Activated CD4-positive, alpha-beta T cell treated with anti-CD3 and anti-CD28 coated beads, Interleukin-2, amount 50 U/mL, for 48 hours (primary cell): Measurements from ENCODE around the gene TGFB2.
"Not testable (repeated sequence)": the region's sequence is repeated elsewhere in the genome, so short reads cannot be mapped to it uniquely, and the experiment has no call there.

Experiments used
- DNase-seq, 2 experiments: peaks; one replicate each; pipeline ENCODE4 v3.0.0-alpha.2; 2020

TGFB2 gene

GRCh38 chr1:218344814-218345672 lies at the start of gene TGFB2:
Gene TGFB2, plus strand, starts transcription at chr1:218345336. Its CDS starts 1,366 bp downstream, at chr1:218346702.
- peak in 1 of 2 experiments; percentile 12 for DNase-seq

GRCh38 chr1:218296162-218296561 lies 49.0 kb upstream of the TGFB2 start:
- no peak for DNase-seq

- no peak for DNase-seq
These were observed 47.7 kb upstream of the TGFB2 start for GRCh38 chr1:218297461-218297860.

GRCh38 chr1:218297867-218298266 lies 47.3 kb upstream of the TGFB2 start:
- DNase-seq, result no peak

GRCh38 chr1:218298398-218298797 lies 46.7 kb upstream of the TGFB2 start:
- no peak for DNase-seq

- DNase-seq, result no peak
These were observed 45.7 kb upstream of the TGFB2 start for GRCh38 chr1:218299416-218299815.

- no peak for DNase-seq
These were observed 43.9 kb upstream of the TGFB2 start for GRCh38 chr1:218301217-218301616.

- DNase-seq, result no peak
These were observed 43.0 kb upstream of the TGFB2 start for GRCh38 chr1:218302155-218302554.

GRCh38 chr1:218303176-218303879 lies 41.8 kb upstream of the TGFB2 start:
- no peak for DNase-seq

- no peak for DNase-seq
These were observed 40.7 kb upstream of the TGFB2 start for GRCh38 chr1:218304281-218305039.

GRCh38 chr1:218305472-218306064 lies 39.6 kb upstream of the TGFB2 start:
- no peak for DNase-seq

- no peak for DNase-seq
These were observed 32.6 kb upstream of the TGFB2 start for GRCh38 chr1:218312509-218312908.

GRCh38 chr1:218314316-218314715 lies 30.8 kb upstream of the TGFB2 start:
- DNase-seq, result no peak

- no peak for DNase-seq
These were observed 29.5 kb upstream of the TGFB2 start for GRCh38 chr1:218315638-218316037.

- DNase-seq, result no peak
These were observed 28.1 kb upstream of the TGFB2 start for GRCh38 chr1:218317061-218317460.

- not testable (repeated sequence) for DNase-seq
These were observed 25.0 kb upstream of the TGFB2 start for GRCh38 chr1:218320182-218320581.

- no peak for DNase-seq
These were observed 22.4 kb upstream of the TGFB2 start for GRCh38 chr1:218322762-218323161.

GRCh38 chr1:218323568-218324225 lies 21.4 kb upstream of the TGFB2 start:
- DNase-seq, result no peak

GRCh38 chr1:218324226-218324580 lies 20.9 kb upstream of the TGFB2 start:
- no peak for DNase-seq

GRCh38 chr1:218328769-218329168 lies 16.4 kb upstream of the TGFB2 start:
- DNase-seq, result no peak

- DNase-seq, result no peak
These were observed 15.0 kb upstream of the TGFB2 start for GRCh38 chr1:218330043-218330623.

GRCh38 chr1:218332416-218332815 lies 12.7 kb upstream of the TGFB2 start:
- no peak for DNase-seq
